B cell (primary cell): ENCODE results near the gene NTNG1. TPM values are rescaled to one million over a fixed set of nuclear protein-coding genes. Genes with fewer than 3 reads are reported as not detected.

Experiments used
- ATAC-seq: fragments of 200-7000 bp; cut with Tn5 transposase; one replicate; pipeline ENCODE4 v1.10.0; 2021; ENCODE audit warnings: low read depth, mild to moderate bottlenecking, moderate number of reproducible peaks, moderate library complexity
- CTCF ChIA-PET: fragments of 350-600 bp; sonication (Branson Sonifier 250); formaldehyde crosslinking; loops from one replicate; lab custom pipeline; 2021; ENCODE audit warnings: antibody characterized with exemption, inconsistent platforms; lab: Charles Lee
- POLR2A ChIA-PET: fragments of 350-600 bp; sonication (Branson Sonifier 250); formaldehyde crosslinking; loops from one replicate; lab custom pipeline; 2021; ENCODE audit warnings: antibody characterized with exemption; lab: Charles Lee
- DNase-seq: peaks from one replicate; pipeline ENCODE4 v3.0.0; 2013
- H2AFZ ChIP-seq: 2 replicates; pipeline ENCODE4 v1.6.1; 2012; ENCODE audit warnings: mild to moderate bottlenecking, low read depth, low read length; ENCODE audit not compliant: insufficient read depth, poor library complexity, severe bottlenecking
- H3K27ac ChIP-seq, 2 donors: 1 replicate in 1 of 2; 2 replicates in 1 of 2; pipeline ENCODE4 v1.5.1; 2012 to 2013; ENCODE audit warnings: low read length in 2 of 2, mild to moderate bottlenecking in 2 of 2, moderate library complexity in 1 of 2
- H3K27me3 ChIP-seq, 4 experiments: fragments of 200-600 bp in 1 of 4; sonication (generic) in 1 of 4; replicated peaks in 1 of 4; 1 replicate in 2 of 4; 2 replicates in 2 of 4; pipeline versions ENCODE4 v1.6.1 to v1.7.0; 2013 to 2016; ENCODE audit warnings: low read length in 3 of 4, mild to moderate bottlenecking in 2 of 4, mixed read lengths in 1 of 4, moderate library complexity in 1 of 4; ENCODE audit not compliant: insufficient read depth in 4 of 4, control insufficient read depth in 3 of 4; ENCODE audit errors: control extremely low read depth in 1 of 4
- H3K36me3 ChIP-seq, 2 experiments: replicated peaks in 1 of 2; 1 replicate in 1 of 2; 2 replicates in 1 of 2; pipeline versions ENCODE4 v1.6.1 to v1.7.1; 2013; ENCODE audit warnings: low read length in 1 of 2; ENCODE audit not compliant: insufficient read depth in 2 of 2, control insufficient read depth in 1 of 2; ENCODE audit errors: control extremely low read depth in 1 of 2, extremely low read depth in 1 of 2
- H3K4me1 ChIP-seq, 2 donors: fragments of 200-600 bp in 1 of 2; sonication (generic) in 1 of 2; 1 replicate in 1 of 2; 2 replicates in 1 of 2; pipeline versions ENCODE4 v1.5.1 to v1.6.1; 2013 to 2017; ENCODE audit warnings: low read length in 2 of 2; ENCODE audit not compliant: control insufficient read depth in 2 of 2, insufficient read depth in 2 of 2
- H3K4me2 ChIP-seq: replicated peaks from 2 replicates; pipeline ENCODE3; 2012; ENCODE audit warnings: mild to moderate bottlenecking, low read depth, low read length; ENCODE audit not compliant: poor library complexity, severe bottlenecking
- H3K4me3 ChIP-seq, 5 experiments: fragments of 200-600 bp in 1 of 5; sonication (generic) in 1 of 5; 1 replicate in 3 of 5; 2 replicates in 2 of 5; pipeline versions ENCODE4 v1.5.1 to v1.7.0; 2011 to 2016; ENCODE audit warnings: low read length in 4 of 5, mild to moderate bottlenecking in 4 of 5, low read depth in 2 of 5, control low read depth in 1 of 5, moderate library complexity in 1 of 5; ENCODE audit not compliant: insufficient read depth in 1 of 5; ENCODE audit errors: control extremely low read depth in 1 of 5, extremely low read depth in 1 of 5
- H3K79me2 ChIP-seq: fragments of 200-600 bp; sonication (generic); one replicate; pipeline ENCODE4 v1.6.0; 2016; ENCODE audit warnings: low read length; ENCODE audit not compliant: control insufficient read depth, insufficient read depth
- H3K9ac ChIP-seq: fragments of 200-600 bp; sonication (generic); 2 replicates; pipeline ENCODE4 v1.6.1; 2017; ENCODE audit warnings: mild to moderate bottlenecking, low read length, moderate library complexity
- H3K9me3 ChIP-seq, 3 donors: one replicate each; pipeline versions ENCODE4 v1.6.1 to v1.7.1; 2013; ENCODE audit warnings: low read length in 2 of 3; ENCODE audit not compliant: control insufficient read depth in 2 of 3, insufficient read depth in 1 of 3; ENCODE audit errors: control extremely low read depth in 1 of 3
- H4K20me1 ChIP-seq: 2 replicates; pipeline ENCODE4 v1.6.0; 2012; ENCODE audit warnings: mild to moderate bottlenecking, low read length; ENCODE audit not compliant: insufficient read depth, control insufficient read depth, poor library complexity, severe bottlenecking
- H3K27ac Mint-ChIP-seq: one replicate; pipeline ENCODE4 v1.8.0; 2021; ENCODE audit warnings: mixed read lengths
- H3K27me3 Mint-ChIP-seq: one replicate; pipeline ENCODE4 v1.8.0; 2021; ENCODE audit warnings: mixed read lengths
- H3K4me1 Mint-ChIP-seq: one replicate; pipeline ENCODE4 v1.8.0; 2021; ENCODE audit warnings: mixed read lengths
- H3K4me3 Mint-ChIP-seq: one replicate; pipeline ENCODE4 v1.8.0; 2021; ENCODE audit warnings: mixed read lengths
- H3K9me3 Mint-ChIP-seq: one replicate; pipeline ENCODE4 v1.8.0; 2022; ENCODE audit warnings: mixed read lengths; ENCODE audit not compliant: insufficient read depth
- EZH2 ChIP-seq: IDR thresholded peaks from 2 replicates; pipeline ENCODE4 v1.6.1; 2012; ENCODE audit warnings: borderline replicate concordance, low read depth, mild to moderate bottlenecking, moderate library complexity, low read length; ENCODE audit not compliant: insufficient read depth, poor library complexity, severe bottlenecking
- WGBS: methylation state at CpG from one replicate; pipeline ENCODE4 v1.1.5; 2013; ENCODE audit warnings: missing lambda C conversion rate; ENCODE audit not compliant: insufficient coverage; 5-methylcytosine and 5-hydroxymethylcytosine counted together
- intact Hi-C: fragments of 100-400 bp; cut with micrococcal nuclease; formaldehyde crosslinking; loops from one replicate; pipeline ENCODE4 v1.10.0; 2022
- polyA plus RNA-seq: library from polyadenylated mRNA; depleted of rRNA; stranded (reverse); fragments of >200 nt; gene quantifications from 2 replicates; pipeline ENCODE4 v1.2.3, GENCODE V29; 2012
- total RNA-seq, 2 donors: library from RNA; stranded (reverse); fragments of 120-200 nt in 1 of 2; gene quantifications; 1 replicate in 1 of 2; 2 replicates in 1 of 2; pipeline versions ENCODE4 v1.2.3 to v1.2.4, GENCODE V29; 2013 to 2022
- TF ChIP-seq, protein P1 (sequence below): fragments of 200-600 bp; IDR thresholded peaks from one replicate; pipeline ENCODE4 v1.8.0; 2022; ENCODE audit warnings: antibody characterized with exemption, mild to moderate bottlenecking

Gene NTNG1
- total and polyA plus RNA-seq, 2 donors (not counting 1 experiment from before 2014, with no cell fraction given): 2.8 to 3.7 TPM

DNA sequence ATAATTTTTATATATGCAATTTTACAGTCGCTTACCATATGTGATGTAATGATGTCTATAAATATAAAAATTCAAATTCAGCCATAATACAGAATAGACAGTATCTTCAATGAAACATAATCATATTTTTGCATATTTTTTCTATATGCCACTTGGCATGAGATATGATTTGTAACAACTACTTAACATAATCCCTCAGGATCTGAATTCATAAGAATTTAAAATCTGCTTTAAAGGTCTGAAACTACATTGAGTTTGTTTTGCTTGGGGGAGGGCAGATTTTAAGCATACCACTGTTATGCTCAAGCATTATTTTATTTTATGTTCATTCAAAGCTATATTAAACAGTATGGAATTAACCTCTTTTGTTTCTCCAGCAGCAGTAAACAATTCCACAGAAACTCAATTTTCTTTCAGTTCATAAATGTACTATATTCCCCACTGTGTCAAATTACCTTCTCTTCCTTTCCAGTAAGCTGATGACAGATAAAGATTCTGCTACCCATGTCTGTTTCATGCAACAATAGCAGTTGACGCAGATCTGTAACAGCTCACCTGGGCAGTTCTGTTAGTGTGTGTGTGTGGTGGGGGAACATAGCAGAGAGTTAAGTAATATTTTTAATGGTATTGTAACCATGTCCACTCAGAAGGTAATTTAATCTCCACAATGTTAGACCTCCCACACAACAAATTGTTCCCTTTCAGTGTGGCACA is 224.8 kb downstream of the NTNG1 start:
- no peaks in the 10 kb centered on the region for H3K9me3 ChIP-seq
- H3K27ac Mint-ChIP-seq: no peak overlapping the region
- H3K27me3 ChIP-seq: no peaks in the 10 kb centered on the region
- H3K4me1 ChIP-seq: peaks cover 6 to 16% of the 10 kb centered on the region in 2 donors
- H3K79me2 ChIP-seq: no peaks in the 10 kb centered on the region
- no peak for DNase-seq
- H3K27ac ChIP-seq: no peak overlapping the region
- no peaks in the 10 kb centered on the region for H3K27me3 Mint-ChIP-seq
- H3K4me3 ChIP-seq: no peak overlapping the region
- H3K4me2 ChIP-seq: no peak overlapping the region
- H3K9me3 Mint-ChIP-seq: no peaks in the 10 kb centered on the region
- no CpG with 5 or more reads among the region's 2 CpGs for WGBS
- peaks cover 21% of the 10 kb centered on the region for H3K4me1 Mint-ChIP-seq
- ATAC-seq: no peak
- intact Hi-C loops: no loop called here
- H3K4me3 Mint-ChIP-seq: no peak overlapping the region
- H3K36me3 ChIP-seq: no peaks in the 10 kb centered on the region
- ChIA-PET CTCF (interaction anchor here (1.1 kb wide), 1 partner anchor 169 kb away, joined by 3 read pairs; no protein-coding TSS in a partner anchor), POLR2A (no interaction called here)
- no peak overlapping the region for H2AFZ ChIP-seq
- H3K9ac ChIP-seq: no peak overlapping the region
- H4K20me1 ChIP-seq: no peaks in the 10 kb centered on the region
- TF ChIP-seq, protein P1, sequence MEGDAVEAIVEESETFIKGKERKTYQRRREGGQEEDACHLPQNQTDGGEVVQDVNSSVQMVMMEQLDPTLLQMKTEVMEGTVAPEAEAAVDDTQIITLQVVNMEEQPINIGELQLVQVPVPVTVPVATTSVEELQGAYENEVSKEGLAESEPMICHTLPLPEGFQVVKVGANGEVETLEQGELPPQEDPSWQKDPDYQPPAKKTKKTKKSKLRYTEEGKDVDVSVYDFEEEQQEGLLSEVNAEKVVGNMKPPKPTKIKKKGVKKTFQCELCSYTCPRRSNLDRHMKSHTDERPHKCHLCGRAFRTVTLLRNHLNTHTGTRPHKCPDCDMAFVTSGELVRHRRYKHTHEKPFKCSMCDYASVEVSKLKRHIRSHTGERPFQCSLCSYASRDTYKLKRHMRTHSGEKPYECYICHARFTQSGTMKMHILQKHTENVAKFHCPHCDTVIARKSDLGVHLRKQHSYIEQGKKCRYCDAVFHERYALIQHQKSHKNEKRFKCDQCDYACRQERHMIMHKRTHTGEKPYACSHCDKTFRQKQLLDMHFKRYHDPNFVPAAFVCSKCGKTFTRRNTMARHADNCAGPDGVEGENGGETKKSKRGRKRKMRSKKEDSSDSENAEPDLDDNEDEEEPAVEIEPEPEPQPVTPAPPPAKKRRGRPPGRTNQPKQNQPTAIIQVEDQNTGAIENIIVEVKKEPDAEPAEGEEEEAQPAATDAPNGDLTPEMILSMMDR: no peak
- no peak for TF ChIP-seq EZH2

DNA sequence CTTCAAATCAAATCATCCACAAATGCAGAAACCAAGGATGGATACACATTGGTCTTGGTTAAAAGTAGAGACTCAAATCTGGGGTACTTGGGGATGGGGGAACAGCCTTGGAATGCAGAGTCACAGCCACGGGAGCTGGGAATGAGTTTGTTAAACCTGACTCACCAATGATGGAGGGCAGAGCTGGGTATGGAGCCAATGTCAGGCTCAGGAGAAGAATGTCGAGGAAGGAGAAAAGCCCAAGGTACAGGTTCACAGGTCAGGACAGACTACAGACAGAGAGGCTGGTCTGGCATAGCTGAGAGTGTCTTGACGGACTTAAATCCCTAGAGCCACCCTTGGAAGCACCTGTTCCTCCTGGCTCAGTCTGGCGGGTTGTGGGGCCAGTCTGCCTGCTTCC is 237.6 kb downstream of the NTNG1 start:
- ATAC-seq: no peak
- WGBS: 84% methylated on average over 4 of the region's 4 CpGs
- intact Hi-C loops: no loop called here

More for the DNA sequence above, 237.6 kb downstream of the NTNG1 start:
- H3K9me3 Mint-ChIP-seq: no peaks in the 10 kb centered on the region
- H3K27ac ChIP-seq: no peak overlapping the region
- H3K9me3 ChIP-seq: no peaks in the 10 kb centered on the region
- H2AFZ ChIP-seq: no peak overlapping the region
- no peak overlapping the region for H3K9ac ChIP-seq
- H3K27me3 Mint-ChIP-seq: no peaks in the 10 kb centered on the region
- no peak overlapping the region for H3K4me2 ChIP-seq
- no peak overlapping the region for H3K4me3 Mint-ChIP-seq
- H3K79me2 ChIP-seq: no peaks in the 10 kb centered on the region
- H3K27me3 ChIP-seq: no peaks in the 10 kb centered on the region
- H3K4me1 ChIP-seq: no peaks in the 10 kb centered on the region
- DNase-seq: no peak
- H3K27ac Mint-ChIP-seq: no peak overlapping the region
- POLR2A ChIA-PET: no interaction called here
- CTCF ChIA-PET: no interaction called here
- TF ChIP-seq EZH2: no peak
- TF ChIP-seq, protein P1: no peak
- H4K20me1 ChIP-seq: no peaks in the 10 kb centered on the region
- no peak overlapping the region for H3K4me3 ChIP-seq
- no peaks in the 10 kb centered on the region for H3K36me3 ChIP-seq
- H3K4me1 Mint-ChIP-seq: peaks cover 1% of the 10 kb centered on the region
